Left forelimb (tissue), 1 donor: ENCODE measurements around the gene KIN.
"Not testable (repeated sequence)": the region's sequence is repeated elsewhere in the genome, so short reads cannot be mapped to it uniquely, and the experiment has no call there.

ENCODE experiments used
- DNase-seq: peaks from one replicate; pipeline ENCODE4 v3.0.0-alpha.2; 2018; ENCODE audit warnings: low spot score

KIN gene

DNA sequence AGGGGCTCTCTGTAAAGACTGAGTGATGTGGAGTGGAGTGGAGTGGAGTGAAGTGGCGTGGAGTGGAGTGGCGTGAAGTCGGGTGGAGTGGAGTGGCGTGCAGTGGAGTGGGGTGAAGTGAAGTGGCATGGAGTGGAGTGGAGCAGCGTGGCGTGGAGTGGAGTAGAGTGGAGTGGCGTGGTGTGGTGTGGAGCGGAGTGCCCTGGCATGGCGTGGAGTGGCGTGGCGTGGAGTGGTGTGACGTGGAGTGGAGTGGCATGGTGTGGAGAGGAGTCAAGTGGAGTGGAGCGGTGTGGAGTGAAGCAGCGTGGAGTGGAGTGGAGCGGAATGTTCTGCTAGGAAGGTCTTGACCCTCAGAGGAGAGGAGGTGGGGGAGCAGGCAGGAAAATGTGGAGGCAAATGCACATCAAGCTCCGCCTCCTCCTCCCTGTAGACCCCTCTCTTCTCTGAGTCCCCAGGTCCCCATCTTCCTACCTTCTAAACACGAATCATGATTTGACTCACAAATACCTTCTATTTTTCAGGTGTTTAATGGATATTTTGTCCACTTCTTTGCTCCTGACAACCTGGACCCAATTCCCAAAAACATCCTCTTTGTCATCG, 64.8 kb downstream of the KIN start:
- DNase-seq, result no peak

- DNase-seq, result no peak
Measured at GRCh38 chr10:7720478-7720877, 67.3 kb downstream of the KIN start.

DNA sequence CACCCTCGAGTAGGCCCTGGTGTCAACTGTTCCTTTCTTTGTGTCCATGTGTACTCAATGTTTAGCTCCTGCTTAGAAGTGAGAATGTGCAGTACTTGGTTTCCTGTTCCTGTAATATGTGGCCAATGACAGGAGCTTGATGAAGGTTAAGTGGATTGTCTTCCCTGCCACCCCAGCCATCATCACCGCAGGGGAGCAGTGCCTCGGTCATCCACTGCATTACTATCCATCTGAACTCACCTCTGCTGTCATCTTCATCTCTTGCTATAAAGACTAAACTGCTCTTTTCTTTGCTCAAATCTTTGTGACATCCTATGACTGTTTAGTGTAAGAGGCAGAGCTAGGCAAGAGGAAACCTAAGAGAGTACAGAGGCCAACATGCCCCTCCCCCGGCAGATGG, 69.1 kb downstream of the KIN start:
- DNase-seq, result no peak

- no peak for DNase-seq
Measured at GRCh38 chr10:7717767-7718166, 70.0 kb downstream of the KIN start.

DNA sequence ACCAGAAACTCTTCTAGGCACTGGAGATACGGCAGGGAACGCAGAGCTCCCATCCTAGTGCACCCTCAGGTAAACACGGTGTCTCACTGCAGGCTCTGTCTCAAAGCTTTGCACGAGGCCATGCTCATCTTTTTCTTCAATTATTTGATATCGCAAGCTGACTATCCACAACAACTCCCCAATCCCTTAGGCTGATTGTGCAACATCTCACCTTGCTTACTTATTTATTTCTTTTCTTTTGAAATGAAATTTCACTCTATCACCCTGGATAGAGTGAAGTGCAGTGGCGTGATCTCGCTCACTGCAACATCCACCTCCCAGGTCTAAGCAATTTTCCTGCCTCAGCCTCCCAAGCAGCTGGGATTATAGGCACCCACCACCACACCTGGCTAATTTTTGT, 72.3 kb downstream of the KIN start:
- no peak for DNase-seq

DNA sequence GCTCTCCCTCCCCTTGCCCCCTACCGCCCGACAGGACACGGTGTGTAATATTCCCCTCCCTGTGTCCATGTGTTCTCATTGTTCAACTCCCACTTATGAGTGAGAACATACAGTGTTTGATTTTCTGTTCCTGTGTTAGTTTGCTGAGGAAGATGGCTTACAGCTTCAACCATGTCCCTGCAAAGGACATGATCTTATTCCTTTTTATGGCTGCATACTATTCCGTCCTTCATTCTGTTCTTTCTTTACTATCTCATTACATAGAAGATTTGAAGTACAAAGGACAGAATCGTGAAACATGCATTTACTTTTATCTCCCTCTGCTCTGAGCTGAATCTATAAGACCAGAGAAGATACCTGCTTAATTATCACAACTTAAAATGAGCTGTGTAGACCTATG, 76.7 kb downstream of the KIN start:
- not testable (repeated sequence) for DNase-seq

- DNase-seq, result no peak
Measured at GRCh38 chr10:7710446-7710845, 77.3 kb downstream of the KIN start.

GRCh38 chr10:7708832-7709231, 79.0 kb downstream of the KIN start:
- DNase-seq, result no peak

DNA sequence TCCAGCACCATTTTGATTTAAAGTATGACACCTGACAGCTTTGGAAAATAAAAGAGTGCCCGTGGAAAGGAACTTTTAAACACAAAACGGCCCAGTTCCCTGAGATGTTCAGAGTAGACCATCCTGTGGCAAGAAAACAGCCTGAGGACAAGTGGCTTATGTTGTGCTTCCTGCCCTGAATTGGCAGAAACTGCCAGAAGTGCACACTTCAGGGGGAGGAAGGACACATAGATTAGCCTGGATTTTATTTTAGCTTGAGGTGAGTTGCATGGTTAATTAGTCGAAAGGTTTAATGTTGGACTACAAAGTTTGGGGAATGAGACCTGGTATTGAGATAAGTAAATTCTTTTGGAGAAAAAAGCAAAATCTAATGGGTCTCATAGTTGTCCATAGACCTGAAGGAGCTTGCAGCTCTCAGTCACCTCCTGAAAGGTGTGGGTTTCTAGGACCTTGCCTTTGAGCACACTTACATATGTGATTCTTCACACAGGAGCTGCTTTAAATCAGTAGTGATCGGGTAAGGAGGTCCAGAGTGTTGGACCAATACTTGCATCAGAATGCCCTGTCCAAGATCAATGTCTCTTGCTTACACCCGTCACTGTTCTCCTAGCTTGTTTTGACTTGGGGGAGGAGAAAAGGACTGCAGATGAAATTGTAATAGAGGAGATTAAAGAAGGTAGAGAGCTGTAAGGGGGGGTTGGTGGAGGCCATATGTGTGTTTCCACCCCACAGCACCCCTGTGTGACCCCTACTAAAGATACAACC, 79.8 kb downstream of the KIN start:
- DNase-seq, result no peak

- no peak for DNase-seq
Measured at GRCh38 chr10:7707102-7707501, 80.7 kb downstream of the KIN start.

DNA sequence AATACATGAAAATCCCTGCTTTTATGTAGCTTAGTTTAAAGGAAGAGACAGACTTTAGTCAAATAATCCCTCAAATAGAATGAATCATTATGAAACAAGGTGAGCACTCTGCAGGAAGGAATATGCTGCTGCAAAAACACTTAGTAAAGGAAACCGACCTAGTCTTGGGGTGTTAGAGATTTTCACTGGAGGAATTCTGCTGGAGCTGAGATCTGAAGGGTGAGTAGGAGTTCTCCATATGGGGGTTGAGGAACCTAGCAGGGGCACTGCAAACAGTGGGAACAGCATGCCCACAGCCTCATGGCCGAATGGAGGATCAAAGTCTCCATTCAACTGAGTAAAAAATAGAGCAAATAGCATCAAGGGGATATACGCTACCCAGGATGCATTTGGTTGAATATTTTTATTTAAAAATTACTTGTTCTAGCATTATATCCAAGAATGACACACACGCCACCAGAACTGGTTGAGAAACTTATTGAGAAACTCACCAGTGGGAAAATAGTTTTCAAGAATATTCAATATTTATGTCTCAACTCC, 81.2 kb downstream of the KIN start:
- no peak for DNase-seq

GRCh38 chr10:7705341-7705740, 82.5 kb downstream of the KIN start:
- DNase-seq, result no peak

DNA sequence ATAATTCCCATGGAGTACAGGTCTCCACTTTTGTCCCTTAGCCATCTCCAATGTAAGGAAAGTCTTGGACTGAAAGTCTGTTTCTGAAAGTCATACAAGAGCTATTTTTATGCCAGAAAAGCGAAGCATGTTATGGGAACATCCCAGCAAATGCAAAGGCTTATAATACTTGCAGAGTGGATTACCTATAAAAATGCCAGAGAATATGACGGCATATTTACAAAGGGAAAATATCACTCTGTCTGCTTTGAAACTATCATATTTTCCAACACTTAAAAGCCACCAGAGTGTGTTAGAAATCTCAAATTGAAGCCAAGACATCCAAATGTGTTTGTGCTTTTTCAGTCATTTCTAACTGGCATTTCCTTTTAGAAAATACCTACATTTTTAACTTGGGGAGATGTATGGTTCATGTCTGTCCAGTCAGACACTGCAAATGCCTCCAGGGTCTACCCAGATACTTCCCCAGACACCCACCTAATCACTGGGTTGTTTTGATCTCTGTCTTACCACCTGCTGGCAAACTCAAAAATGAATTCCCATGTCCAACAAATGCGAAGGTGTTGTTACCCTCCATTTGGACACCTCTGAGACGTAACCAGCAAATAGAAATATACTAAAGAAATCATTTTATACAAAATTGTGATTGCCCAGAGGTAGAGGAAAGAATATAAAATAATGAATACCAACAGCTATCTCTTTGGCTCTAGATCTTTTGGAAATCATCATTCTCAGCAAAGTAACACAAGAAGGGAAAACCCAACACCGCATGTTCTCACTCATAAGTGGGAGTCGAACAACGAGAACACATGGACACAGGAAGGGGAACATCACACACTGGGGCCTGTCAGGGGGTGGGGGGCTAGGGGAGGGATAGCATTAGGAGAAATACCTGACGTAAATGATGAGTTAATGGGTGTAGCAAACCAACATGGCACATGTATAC, 83.4 kb downstream of the KIN start:
- no peak for DNase-seq

GRCh38 chr10:7703140-7703539, 84.7 kb downstream of the KIN start, which contains the start of gene ITIH2:
Gene ITIH2 (plus strand): TSS chr10:7703316. CDS start chr10:7703435, 119 bp downstream.
- no peak for DNase-seq

GRCh38 chr10:7702288-7702812, 85.4 kb downstream of the KIN start:
- DNase-seq, result no peak

- no peak for DNase-seq
Measured at GRCh38 chr10:7701158-7701742, 86.5 kb downstream of the KIN start.
